H1 (cell line): Measurements from ENCODE around the gene ZIC1. TPM values are rescaled to one million over a fixed set of nuclear protein-coding genes. Genes with fewer than 3 reads are reported as not detected.

Experiments used
- BRCA1 ChIP-seq: IDR thresholded peaks from 2 replicates; pipeline ENCODE4 v1.6.1; 2012; ENCODE audit warnings: low read depth, low read length, improper control_type of control experiment
- CBX8 ChIP-seq: fragments of 300-800, 300-1000 bp; sonication (generic); IDR thresholded peaks from 2 replicates; pipeline ENCODE4 v1.7.1; 2016; ENCODE audit warnings: low read depth, low read length, borderline replicate concordance
- CHD2 ChIP-seq: IDR thresholded peaks from 2 replicates; pipeline ENCODE4 v1.6.1; 2012; ENCODE audit warnings: low read length, improper control_type of control experiment
- CREB1 ChIP-seq: IDR thresholded peaks from 2 replicates; pipeline ENCODE4 v1.6.1; 2012; ENCODE audit warnings: inconsistent platforms
- CTBP2 ChIP-seq: IDR thresholded peaks from 2 replicates; pipeline ENCODE4 v1.7.0; 2011; ENCODE audit warnings: borderline replicate concordance, mild to moderate bottlenecking, moderate library complexity, mixed read lengths, low read length; ENCODE audit not compliant: insufficient read depth, insufficient read length
- EGR1 ChIP-seq: IDR thresholded peaks from 2 replicates; pipeline ENCODE4 v1.6.1; 2011; ENCODE audit warnings: low read depth, low read length, borderline replicate concordance
- KDM4A ChIP-seq: IDR thresholded peaks from one replicate; pipeline ENCODE4 v1.7.1; 2012; ENCODE audit warnings: low read depth, mild to moderate bottlenecking, moderate library complexity, low read length, inconsistent platforms; ENCODE audit not compliant: severe bottlenecking
- KDM5A ChIP-seq: fragments of 200-600 bp; IDR thresholded peaks from 2 replicates; pipeline ENCODE4 v1.7.1; 2012; ENCODE audit warnings: mild to moderate bottlenecking, low read length, inconsistent platforms, mixed read lengths
- MAFK ChIP-seq: IDR thresholded peaks from 2 replicates; pipeline ENCODE4 v1.6.1; 2012; ENCODE audit warnings: low read depth, mild to moderate bottlenecking, improper control_type of control experiment, low read length
- NRF1 ChIP-seq: IDR thresholded peaks from 2 replicates; pipeline ENCODE4 v1.6.1; 2011; ENCODE audit warnings: mild to moderate bottlenecking, low read depth, low read length, improper control_type of control experiment
- POLR2A ChIP-seq, 2 experiments: IDR thresholded peaks; 1 replicate in 1 of 2; 2 replicates in 1 of 2; pipeline ENCODE4 v1.6.1; 2011; ENCODE audit warnings: low read depth in 2 of 2, low read length in 2 of 2, mild to moderate bottlenecking in 2 of 2; ENCODE audit errors: control extremely low read depth in 1 of 2
- POLR2AphosphoS5 ChIP-seq: IDR thresholded peaks from 2 replicates; pipeline ENCODE4 v1.6.1; 2011; ENCODE audit warnings: low read depth, low read length
- POU5F1 ChIP-seq: IDR thresholded peaks from 2 replicates; pipeline ENCODE4 v1.6.1; 2011; ENCODE audit warnings: low read depth, mild to moderate bottlenecking, low read length, moderate library complexity
- RAD21 ChIP-seq, 2 experiments: IDR thresholded peaks in 1 of 2; conservative IDR thresholded peaks in 1 of 2; 2 replicates each; pipeline ENCODE4 v1.6.1; 2011; ENCODE audit warnings: low read depth in 2 of 2, low read length in 2 of 2, improper control_type of control experiment in 1 of 2, inconsistent platforms in 1 of 2, mild to moderate bottlenecking in 1 of 2, moderate library complexity in 1 of 2
- RBBP5 ChIP-seq: IDR thresholded peaks from 2 replicates; pipeline ENCODE4 v1.7.1; 2012; ENCODE audit warnings: low read depth, mild to moderate bottlenecking, inconsistent platforms, low read length, moderate library complexity, borderline replicate concordance
- RNF2 ChIP-seq: fragments of 200-900, 300-1000 bp; sonication (generic); IDR thresholded peaks from 2 replicates; pipeline ENCODE4 v1.7.1; 2016; ENCODE audit warnings: borderline replicate concordance, low read depth, mild to moderate bottlenecking, antibody characterized with exemption, low read length; ENCODE audit not compliant: poor library complexity, severe bottlenecking; ENCODE audit errors: missing control alignments
- SIX5 ChIP-seq: IDR thresholded peaks from 2 replicates; pipeline ENCODE4 v1.6.1; 2011; ENCODE audit warnings: mild to moderate bottlenecking, low read depth, low read length
- SP2 ChIP-seq: IDR thresholded peaks from 2 replicates; pipeline ENCODE4 v1.6.1; 2012; ENCODE audit warnings: mild to moderate bottlenecking, low read length, inconsistent platforms
- SP4 ChIP-seq: IDR thresholded peaks from 2 replicates; pipeline ENCODE4 v1.6.1; 2012; ENCODE audit warnings: low read length, inconsistent platforms
- SRF ChIP-seq: IDR thresholded peaks from 2 replicates; pipeline ENCODE4 v1.6.1; 2011; ENCODE audit warnings: mild to moderate bottlenecking, low read depth, low read length, moderate library complexity
- SUZ12 ChIP-seq: fragments of 200-600 bp; sonication (generic); IDR thresholded peaks from 2 replicates; pipeline ENCODE4 v1.6.1; 2012; ENCODE audit warnings: mild to moderate bottlenecking, inconsistent platforms, low read length, moderate library complexity, mixed read lengths
- polyA plus RNA-seq, 7 experiments: library from polyadenylated mRNA; depleted of rRNA in 3 of 7; stranded (reverse) in 5 of 7; unstranded in 2 of 7; fragments of >200 nt in 5 of 7; fragments of 200-250 nt in 2 of 7; gene quantifications; 1 replicate in 5 of 7; 2 replicates in 1 of 7; 4 replicates in 1 of 7; pipeline versions ENCODE4 v1.2.1 to v1.2.3, GENCODE V29; 2011 to 2013; ENCODE audit warnings: missing spikeins in 2 of 7, mixed read lengths in 2 of 7
- total RNA-seq: library from RNA; stranded (reverse); fragmentation: NEBNext Ultra II Directional; extraction: Animal tissue kit (Norgen Biotek cat#: 25700); gene quantifications from 2 replicates; pipeline ENCODE4 v1.2.1, GENCODE V29; 2021
- TF ChIP-seq, protein P1 (sequence below): IDR thresholded peaks from 2 replicates; pipeline ENCODE4 v1.6.1; 2012; ENCODE audit warnings: inconsistent platforms
- TF ChIP-seq, protein P2 (sequence below): IDR thresholded peaks from 2 replicates; pipeline ENCODE4 v1.6.1; 2012; ENCODE audit warnings: inconsistent platforms

Gene ZIC1
- total and polyA plus RNA-seq, 2 of the 8 experiments (the other 6 are each of a cell fraction or from before 2014, with no cell fraction given) = 0.80 to 2.2 TPM

DNA sequence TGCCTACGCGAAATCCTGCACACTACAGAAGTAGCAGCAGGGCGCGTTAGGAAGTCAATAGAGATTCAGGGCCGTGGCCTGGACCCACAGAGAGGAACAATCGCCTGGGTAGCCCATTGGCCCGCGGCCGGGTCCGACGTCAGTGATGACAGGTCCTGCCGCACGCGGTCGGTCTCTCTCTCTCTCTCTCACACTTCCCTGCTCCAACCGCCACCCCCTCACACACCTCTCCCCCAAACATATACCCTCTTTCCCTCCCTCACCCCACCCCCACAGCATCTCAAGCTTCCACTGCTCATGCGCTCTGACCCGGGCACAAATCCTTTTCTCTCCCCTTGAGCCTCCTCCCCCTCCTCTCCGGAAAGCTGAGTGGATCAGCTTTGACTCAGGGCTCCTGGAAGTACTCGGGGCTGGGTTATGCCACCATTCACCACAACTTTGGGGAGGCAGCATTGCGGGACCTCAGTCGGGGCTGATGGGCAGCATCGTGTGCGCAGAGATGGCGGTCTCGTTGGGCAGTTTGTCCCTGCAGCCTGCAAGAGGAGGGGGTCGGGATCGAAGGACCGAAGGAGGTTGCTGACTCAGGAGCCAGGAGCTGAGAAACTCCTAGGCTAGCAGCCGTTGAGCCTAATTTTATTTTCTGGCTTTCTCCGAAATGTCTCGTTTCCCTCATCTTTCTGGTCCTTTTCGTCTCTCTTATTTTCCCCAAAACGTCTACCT is 11.8 kb upstream of the ZIC1 start (continued):
- TF ChIP-seq MAFK (0 out of 2 replicates have a peak, but pooled peaks have one; percentile 2), CREB1 (peak; percentile 93), RAD21 (IDR thresholded peaks at IDR 0.05 in 1 of 2, conservative IDR thresholded peaks at IDR 0.05 in 1 of 2; ENCODE audit: low read depth in 2 of 2, low read length in 2 of 2) (peak; percentile 4 to 28; a peak in 1 of 4 replicates), KDM4A (peak; percentile 70), SUZ12 (no peak), KDM5A (no peak), POLR2AphosphoS5 (no peak), CHD2 (no peak), SP4 (no peak), SIX5 (no peak), POLR2A (IDR thresholded peaks at IDR 0.05; ENCODE audit: control extremely low read depth in 1 of 2, low read depth in 2 of 2, low read length in 2 of 2) (peak in 1 of 2 experiments; percentile 67; a peak in 2 of 3 replicates), SRF (no peak), EGR1 (peak; percentile 74; the same call in 1 of the 2 replicates), RNF2 (peak; percentile 30), NRF1 (no peak), POU5F1 (no peak), BRCA1 (no peak), CBX8 (no peak), RBBP5 (peak; percentile 67; the same call in 1 of the 2 replicates), SP2 (no peak), CTBP2 (peak; percentile 13)
- TF ChIP-seq, protein P1, sequence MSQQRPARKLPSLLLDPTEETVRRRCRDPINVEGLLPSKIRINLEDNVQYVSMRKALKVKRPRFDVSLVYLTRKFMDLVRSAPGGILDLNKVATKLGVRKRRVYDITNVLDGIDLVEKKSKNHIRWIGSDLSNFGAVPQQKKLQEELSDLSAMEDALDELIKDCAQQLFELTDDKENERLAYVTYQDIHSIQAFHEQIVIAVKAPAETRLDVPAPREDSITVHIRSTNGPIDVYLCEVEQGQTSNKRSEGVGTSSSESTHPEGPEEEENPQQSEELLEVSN = peak; percentile 78
- TF ChIP-seq, protein P2, sequence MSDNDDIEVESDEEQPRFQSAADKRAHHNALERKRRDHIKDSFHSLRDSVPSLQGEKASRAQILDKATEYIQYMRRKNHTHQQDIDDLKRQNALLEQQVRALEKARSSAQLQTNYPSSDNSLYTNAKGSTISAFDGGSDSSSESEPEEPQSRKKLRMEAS = peak; percentile 95
